HL-60 (cell line): Measurements from ENCODE around the gene NMRAL1.

ENCODE experiments used
- DNase-seq, 2 experiments: peaks; one replicate each; pipeline ENCODE4 v3.0.0-alpha.2; 2010 to 2020; ENCODE audit warnings: low read depth in 1 of 2, low spot score in 1 of 2
- H3K27ac ChIP-seq: fragments of 250-450 bp; sonication (Bioruptor Pico); replicated peaks from 2 replicates; pipeline ENCODE4 v1.5.1; 2020; ENCODE audit warnings: mild to moderate bottlenecking, moderate library complexity
- H3K27me3 ChIP-seq: fragments of 250-450 bp; sonication (Bioruptor Pico); 2 replicates; pipeline ENCODE4 v1.5.1; 2021; ENCODE audit warnings: mild to moderate bottlenecking, moderate library complexity; ENCODE audit not compliant: insufficient read depth, poor library complexity, severe bottlenecking
- H3K4me3 ChIP-seq: replicated peaks from 2 replicates; pipeline ENCODE4 v1.5.1; 2011; ENCODE audit warnings: mild to moderate bottlenecking, control low read depth, low read length; ENCODE audit not compliant: insufficient read depth
- GABPA ChIP-seq: IDR thresholded peaks from 2 replicates; pipeline ENCODE4 v1.6.1; 2012; ENCODE audit warnings: low read depth
- POLR2AphosphoS5 ChIP-seq: IDR thresholded peaks from 2 replicates; pipeline ENCODE4 v1.6.1; 2012; ENCODE audit warnings: low read depth
- SPI1 ChIP-seq: IDR thresholded peaks from 2 replicates; pipeline ENCODE4 v1.6.1; 2012; ENCODE audit warnings: low read depth, mild to moderate bottlenecking, borderline replicate concordance
- TF ChIP-seq, protein P1 (sequence below): IDR thresholded peaks from 2 replicates; pipeline ENCODE4 v1.6.1; 2012; ENCODE audit warnings: low read depth; ENCODE audit not compliant: insufficient replicate concordance
- TF ChIP-seq, protein P2 (sequence below): IDR thresholded peaks from one replicate; pipeline ENCODE4 v1.5.1; 2011; ENCODE audit warnings: low read length, control low read depth, inconsistent platforms; ENCODE audit not compliant: insufficient read depth

The NMRAL1 gene

DNA sequence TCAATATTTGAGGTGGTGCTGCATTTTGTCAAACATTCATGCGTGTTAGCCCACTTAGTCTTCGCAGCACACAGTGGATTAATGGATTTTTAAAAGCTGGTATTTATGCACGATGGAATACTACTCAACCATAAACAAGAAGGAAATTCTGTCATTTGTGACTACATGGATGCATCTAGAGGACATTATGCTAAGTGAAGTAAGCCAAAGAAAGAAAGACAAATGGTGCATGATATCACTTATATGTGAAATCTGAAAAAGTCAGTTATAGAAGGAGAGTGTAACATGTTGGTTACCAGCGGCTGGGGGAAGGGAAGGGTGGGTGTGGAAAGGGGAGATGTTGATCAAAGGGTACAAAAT lies 24.8 kb upstream of the NMRAL1 start:
- Histone ChIP-seq H3K4me3 (no peak overlapping the region), H3K27ac (no peak overlapping the region), H3K27me3 (no peaks in the 10 kb centered on the region)
- TF ChIP-seq, protein P1, sequence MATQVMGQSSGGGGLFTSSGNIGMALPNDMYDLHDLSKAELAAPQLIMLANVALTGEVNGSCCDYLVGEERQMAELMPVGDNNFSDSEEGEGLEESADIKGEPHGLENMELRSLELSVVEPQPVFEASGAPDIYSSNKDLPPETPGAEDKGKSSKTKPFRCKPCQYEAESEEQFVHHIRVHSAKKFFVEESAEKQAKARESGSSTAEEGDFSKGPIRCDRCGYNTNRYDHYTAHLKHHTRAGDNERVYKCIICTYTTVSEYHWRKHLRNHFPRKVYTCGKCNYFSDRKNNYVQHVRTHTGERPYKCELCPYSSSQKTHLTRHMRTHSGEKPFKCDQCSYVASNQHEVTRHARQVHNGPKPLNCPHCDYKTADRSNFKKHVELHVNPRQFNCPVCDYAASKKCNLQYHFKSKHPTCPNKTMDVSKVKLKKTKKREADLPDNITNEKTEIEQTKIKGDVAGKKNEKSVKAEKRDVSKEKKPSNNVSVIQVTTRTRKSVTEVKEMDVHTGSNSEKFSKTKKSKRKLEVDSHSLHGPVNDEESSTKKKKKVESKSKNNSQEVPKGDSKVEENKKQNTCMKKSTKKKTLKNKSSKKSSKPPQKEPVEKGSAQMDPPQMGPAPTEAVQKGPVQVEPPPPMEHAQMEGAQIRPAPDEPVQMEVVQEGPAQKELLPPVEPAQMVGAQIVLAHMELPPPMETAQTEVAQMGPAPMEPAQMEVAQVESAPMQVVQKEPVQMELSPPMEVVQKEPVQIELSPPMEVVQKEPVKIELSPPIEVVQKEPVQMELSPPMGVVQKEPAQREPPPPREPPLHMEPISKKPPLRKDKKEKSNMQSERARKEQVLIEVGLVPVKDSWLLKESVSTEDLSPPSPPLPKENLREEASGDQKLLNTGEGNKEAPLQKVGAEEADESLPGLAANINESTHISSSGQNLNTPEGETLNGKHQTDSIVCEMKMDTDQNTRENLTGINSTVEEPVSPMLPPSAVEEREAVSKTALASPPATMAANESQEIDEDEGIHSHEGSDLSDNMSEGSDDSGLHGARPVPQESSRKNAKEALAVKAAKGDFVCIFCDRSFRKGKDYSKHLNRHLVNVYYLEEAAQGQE = no peak
- no peak for DNase-seq

DNA sequence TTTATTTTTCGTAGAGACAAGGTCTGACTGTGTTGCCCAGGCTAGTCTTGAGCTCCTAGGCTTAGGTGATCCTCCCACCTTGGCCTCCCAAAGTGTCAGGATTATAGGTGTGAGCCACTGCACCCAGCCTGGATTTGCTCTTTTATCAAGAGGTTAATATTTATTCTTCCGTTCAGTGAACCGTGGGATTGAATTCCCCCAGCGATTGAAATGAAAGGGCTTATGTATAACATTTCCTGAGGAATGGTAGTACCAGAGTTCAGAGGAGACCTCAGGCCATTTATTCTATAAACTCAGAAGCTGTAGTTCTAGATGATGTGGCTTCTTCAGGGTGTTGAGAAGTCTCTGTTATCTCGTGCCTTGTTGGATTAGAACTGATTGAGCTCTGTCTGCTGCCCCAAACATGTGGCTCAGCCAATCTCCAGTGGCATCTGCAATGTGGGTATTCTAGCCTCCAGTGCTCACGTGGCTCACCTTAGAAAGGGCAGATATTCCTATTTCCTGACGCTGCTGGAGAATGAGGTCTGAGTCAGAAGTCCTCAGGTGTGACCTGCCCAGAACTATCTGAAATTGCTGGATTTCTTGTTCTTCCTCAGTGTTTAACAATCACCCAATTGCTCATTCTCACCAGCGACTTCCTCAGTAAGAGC lies 24.2 kb upstream of the NMRAL1 start:
- TF ChIP-seq, protein P1 = no peak
- TF ChIP-seq POLR2AphosphoS5 (no peak), SPI1 (no peak), GABPA (no peak)
- TF ChIP-seq, protein P2, sequence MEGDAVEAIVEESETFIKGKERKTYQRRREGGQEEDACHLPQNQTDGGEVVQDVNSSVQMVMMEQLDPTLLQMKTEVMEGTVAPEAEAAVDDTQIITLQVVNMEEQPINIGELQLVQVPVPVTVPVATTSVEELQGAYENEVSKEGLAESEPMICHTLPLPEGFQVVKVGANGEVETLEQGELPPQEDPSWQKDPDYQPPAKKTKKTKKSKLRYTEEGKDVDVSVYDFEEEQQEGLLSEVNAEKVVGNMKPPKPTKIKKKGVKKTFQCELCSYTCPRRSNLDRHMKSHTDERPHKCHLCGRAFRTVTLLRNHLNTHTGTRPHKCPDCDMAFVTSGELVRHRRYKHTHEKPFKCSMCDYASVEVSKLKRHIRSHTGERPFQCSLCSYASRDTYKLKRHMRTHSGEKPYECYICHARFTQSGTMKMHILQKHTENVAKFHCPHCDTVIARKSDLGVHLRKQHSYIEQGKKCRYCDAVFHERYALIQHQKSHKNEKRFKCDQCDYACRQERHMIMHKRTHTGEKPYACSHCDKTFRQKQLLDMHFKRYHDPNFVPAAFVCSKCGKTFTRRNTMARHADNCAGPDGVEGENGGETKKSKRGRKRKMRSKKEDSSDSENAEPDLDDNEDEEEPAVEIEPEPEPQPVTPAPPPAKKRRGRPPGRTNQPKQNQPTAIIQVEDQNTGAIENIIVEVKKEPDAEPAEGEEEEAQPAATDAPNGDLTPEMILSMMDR = no peak
- Histone ChIP-seq H3K27me3 (no peaks in the 10 kb centered on the region), H3K4me3 (no peak overlapping the region), H3K27ac (no peak overlapping the region)
- DNase-seq = no peak

GRCh38 chr16:4496305-4496704 lies 21.9 kb upstream of the NMRAL1 start:
- no peak for DNase-seq
- Histone ChIP-seq H3K4me3 (no peak overlapping the region), H3K27ac (no peak overlapping the region), H3K27me3 (no peaks in the 10 kb centered on the region)
- TF ChIP-seq, protein P2 = no peak
- TF ChIP-seq, protein P1 = no peak
- TF ChIP-seq SPI1 (no peak), POLR2AphosphoS5 (no peak), GABPA (no peak)

DNA sequence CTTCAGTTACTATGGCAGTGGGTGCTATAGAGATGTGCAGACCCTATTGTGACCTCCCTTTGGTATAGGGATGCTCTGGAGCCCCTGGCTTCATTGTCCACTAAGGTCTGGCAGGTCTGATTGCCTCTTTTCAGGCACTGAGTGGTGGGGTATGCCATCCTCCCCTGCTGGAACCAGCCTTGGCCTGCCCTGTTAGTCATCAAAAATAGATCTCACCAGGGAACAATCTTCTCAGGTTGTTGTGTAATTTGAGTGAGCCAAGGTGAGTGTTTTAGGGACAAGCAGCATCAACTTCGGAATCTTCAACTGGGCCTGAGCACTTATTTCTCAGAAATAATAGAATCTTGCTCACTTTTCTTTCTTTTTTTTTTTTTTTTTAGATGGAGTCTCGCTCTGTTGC lies 21.3 kb upstream of the NMRAL1 start:
- Histone ChIP-seq H3K27ac (no peak overlapping the region), H3K27me3 (no peaks in the 10 kb centered on the region), H3K4me3 (no peak overlapping the region)
- TF ChIP-seq, protein P1 = no peak
- TF ChIP-seq, protein P2 = no peak
- TF ChIP-seq POLR2AphosphoS5 = no peak
- DNase-seq = no peak
